GM23338 (cell line): ENCODE data around the gene SYT6.

ENCODE experiments used
- CREB1 ChIP-seq: fragments of 250-450 bp; sonication (Bioruptor Pico); IDR thresholded peaks from 2 replicates; pipeline ENCODE4 v1.5.0; 2020; ENCODE audit warnings: low read depth, mild to moderate bottlenecking, moderate library complexity
- EZH2 ChIP-seq: fragments of 200-600 bp; sonication (generic); IDR thresholded peaks from one replicate; pipeline ENCODE4 v1.8.0; 2017; ENCODE audit warnings: antibody characterized with exemption, mild to moderate bottlenecking, low read depth; ENCODE audit not compliant: unreplicated experiment
- EZH2phosphoT487 ChIP-seq: fragments of 200-600 bp; sonication (generic); IDR thresholded peaks from one replicate; pipeline ENCODE4 v1.8.1; 2018; ENCODE audit warnings: antibody characterized with exemption; ENCODE audit not compliant: unreplicated experiment
- JUNB ChIP-seq: IDR thresholded peaks from one replicate; pipeline ENCODE4 v1.6.1; 2016; ENCODE audit warnings: antibody characterized with exemption; ENCODE audit not compliant: unreplicated experiment
- NANOG ChIP-seq: IDR thresholded peaks from 2 replicates; pipeline ENCODE4 v1.6.1; 2016; ENCODE audit warnings: antibody characterized with exemption, borderline replicate concordance
- POLR2AphosphoS5 ChIP-seq: IDR thresholded peaks from 2 replicates; pipeline ENCODE4 v1.6.1; 2016; ENCODE audit warnings: antibody characterized with exemption, low read depth
- STAT1 ChIP-seq: IDR thresholded peaks from one replicate; pipeline ENCODE4 v1.6.1; 2016; ENCODE audit warnings: antibody characterized with exemption; ENCODE audit not compliant: unreplicated experiment
- ZNF331 ChIP-seq: fragments of 250-450 bp; sonication (Bioruptor Pico); IDR thresholded peaks from 2 replicates; pipeline ENCODE4 v1.5.0; 2020; ENCODE audit warnings: low read depth, mild to moderate bottlenecking, moderate library complexity
- TF ChIP-seq, protein P1 (sequence below), 2 experiments: fragments of 200-600 bp in 1 of 2; sonication (generic) in 1 of 2; conservative IDR thresholded peaks; 2 replicates each; pipeline versions ENCODE4 v1.5.1 to v1.6.1; 2016 to 2017; ENCODE audit warnings: antibody characterized with exemption in 2 of 2, low read depth in 2 of 2, mild to moderate bottlenecking in 2 of 2, moderate library complexity in 1 of 2
- TF ChIP-seq, protein P2 (sequence below): IDR thresholded peaks from one replicate; pipeline ENCODE4 v1.6.1; 2018; ENCODE audit warnings: antibody characterized with exemption; ENCODE audit not compliant: unreplicated experiment

DNA sequence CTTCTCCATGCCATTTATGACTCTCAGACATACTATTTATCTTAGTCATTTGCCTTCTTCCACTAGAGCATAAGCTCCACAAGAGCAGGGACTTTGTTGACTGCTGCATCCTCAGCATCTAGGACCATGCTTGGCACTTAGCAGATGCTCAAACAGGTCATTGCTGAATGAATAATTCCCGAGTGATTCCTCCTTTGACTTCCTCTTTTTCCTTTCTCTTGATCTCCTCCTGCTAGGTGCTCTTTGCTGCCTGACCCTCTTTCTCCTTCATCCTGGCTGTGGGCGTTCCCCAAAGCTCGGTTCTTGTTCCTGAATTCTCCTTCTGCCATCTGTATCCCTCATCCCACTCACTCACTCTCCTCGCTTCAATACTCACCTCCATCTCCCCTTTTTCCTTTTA is 23.5 kb downstream of the SYT6 start:
- TF ChIP-seq, protein P1, sequence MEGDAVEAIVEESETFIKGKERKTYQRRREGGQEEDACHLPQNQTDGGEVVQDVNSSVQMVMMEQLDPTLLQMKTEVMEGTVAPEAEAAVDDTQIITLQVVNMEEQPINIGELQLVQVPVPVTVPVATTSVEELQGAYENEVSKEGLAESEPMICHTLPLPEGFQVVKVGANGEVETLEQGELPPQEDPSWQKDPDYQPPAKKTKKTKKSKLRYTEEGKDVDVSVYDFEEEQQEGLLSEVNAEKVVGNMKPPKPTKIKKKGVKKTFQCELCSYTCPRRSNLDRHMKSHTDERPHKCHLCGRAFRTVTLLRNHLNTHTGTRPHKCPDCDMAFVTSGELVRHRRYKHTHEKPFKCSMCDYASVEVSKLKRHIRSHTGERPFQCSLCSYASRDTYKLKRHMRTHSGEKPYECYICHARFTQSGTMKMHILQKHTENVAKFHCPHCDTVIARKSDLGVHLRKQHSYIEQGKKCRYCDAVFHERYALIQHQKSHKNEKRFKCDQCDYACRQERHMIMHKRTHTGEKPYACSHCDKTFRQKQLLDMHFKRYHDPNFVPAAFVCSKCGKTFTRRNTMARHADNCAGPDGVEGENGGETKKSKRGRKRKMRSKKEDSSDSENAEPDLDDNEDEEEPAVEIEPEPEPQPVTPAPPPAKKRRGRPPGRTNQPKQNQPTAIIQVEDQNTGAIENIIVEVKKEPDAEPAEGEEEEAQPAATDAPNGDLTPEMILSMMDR (conservative IDR thresholded peaks at IDR 0.05; ENCODE audit: low read depth in 2 of 2): no peak
- TF ChIP-seq EZH2: no peak
- TF ChIP-seq, protein P2, sequence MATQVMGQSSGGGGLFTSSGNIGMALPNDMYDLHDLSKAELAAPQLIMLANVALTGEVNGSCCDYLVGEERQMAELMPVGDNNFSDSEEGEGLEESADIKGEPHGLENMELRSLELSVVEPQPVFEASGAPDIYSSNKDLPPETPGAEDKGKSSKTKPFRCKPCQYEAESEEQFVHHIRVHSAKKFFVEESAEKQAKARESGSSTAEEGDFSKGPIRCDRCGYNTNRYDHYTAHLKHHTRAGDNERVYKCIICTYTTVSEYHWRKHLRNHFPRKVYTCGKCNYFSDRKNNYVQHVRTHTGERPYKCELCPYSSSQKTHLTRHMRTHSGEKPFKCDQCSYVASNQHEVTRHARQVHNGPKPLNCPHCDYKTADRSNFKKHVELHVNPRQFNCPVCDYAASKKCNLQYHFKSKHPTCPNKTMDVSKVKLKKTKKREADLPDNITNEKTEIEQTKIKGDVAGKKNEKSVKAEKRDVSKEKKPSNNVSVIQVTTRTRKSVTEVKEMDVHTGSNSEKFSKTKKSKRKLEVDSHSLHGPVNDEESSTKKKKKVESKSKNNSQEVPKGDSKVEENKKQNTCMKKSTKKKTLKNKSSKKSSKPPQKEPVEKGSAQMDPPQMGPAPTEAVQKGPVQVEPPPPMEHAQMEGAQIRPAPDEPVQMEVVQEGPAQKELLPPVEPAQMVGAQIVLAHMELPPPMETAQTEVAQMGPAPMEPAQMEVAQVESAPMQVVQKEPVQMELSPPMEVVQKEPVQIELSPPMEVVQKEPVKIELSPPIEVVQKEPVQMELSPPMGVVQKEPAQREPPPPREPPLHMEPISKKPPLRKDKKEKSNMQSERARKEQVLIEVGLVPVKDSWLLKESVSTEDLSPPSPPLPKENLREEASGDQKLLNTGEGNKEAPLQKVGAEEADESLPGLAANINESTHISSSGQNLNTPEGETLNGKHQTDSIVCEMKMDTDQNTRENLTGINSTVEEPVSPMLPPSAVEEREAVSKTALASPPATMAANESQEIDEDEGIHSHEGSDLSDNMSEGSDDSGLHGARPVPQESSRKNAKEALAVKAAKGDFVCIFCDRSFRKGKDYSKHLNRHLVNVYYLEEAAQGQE: no peak
- TF ChIP-seq JUNB: no peak
- no peak for TF ChIP-seq POLR2AphosphoS5
- no peak for TF ChIP-seq EZH2phosphoT487
- TF ChIP-seq CREB1 (CRISPR knock-in tag): no peak
- no peak for TF ChIP-seq ZNF331 (CRISPR knock-in tag)
- TF ChIP-seq STAT1: no peak
- no peak for TF ChIP-seq NANOG
